ENCODE results near the gene CPLX3.
A peak's percentile ranks its signal among the peaks of the same experiment; 100 is the strongest.

CPLX3 gene

GRCh38 chr15:74825866-74826265, 561 bp upstream of the CPLX3 start:
- no peak for DNase-seq (ENCODE audit: extremely low read depth in 1 of 2, low read depth in 1 of 2)

GRCh38 chr15:74826921-74827320, 494 bp downstream of the CPLX3 start:
- no peak for DNase-seq (ENCODE audit: extremely low read depth in 1 of 2, low read depth in 1 of 2)

GRCh38 chr15:74827614-74828013, 1.2 kb downstream of the CPLX3 start:
- no peak for DNase-seq (ENCODE audit: extremely low read depth in 1 of 2, low read depth in 1 of 2)

GRCh38 chr15:74828835-74829234, 2.4 kb downstream of the CPLX3 start:
- DNase-seq (ENCODE audit: extremely low read depth in 1 of 2, low read depth in 1 of 2), result no peak

GRCh38 chr15:74829486-74829885, 3.1 kb downstream of the CPLX3 start:
- DNase-seq (ENCODE audit: extremely low read depth in 1 of 2, low read depth in 1 of 2), result no peak

- DNase-seq (ENCODE audit: extremely low read depth in 1 of 2, low read depth in 1 of 2), result no peak
Measured at GRCh38 chr15:74829991-74830390, 3.6 kb downstream of the CPLX3 start.

GRCh38 chr15:74830868-74831267, 4.4 kb downstream of the CPLX3 start:
- no peak for DNase-seq (ENCODE audit: extremely low read depth in 1 of 2, low read depth in 1 of 2)

- no peak for DNase-seq (ENCODE audit: extremely low read depth in 1 of 2, low read depth in 1 of 2)
Measured at GRCh38 chr15:74831813-74832495, 5.5 kb downstream of the CPLX3 start.

- DNase-seq (ENCODE audit: extremely low read depth in 1 of 2, low read depth in 1 of 2), result no peak
Measured at GRCh38 chr15:74832826-74833225, 6.4 kb downstream of the CPLX3 start.

GRCh38 chr15:74833376-74834107, 7.1 kb downstream of the CPLX3 start:
- DNase-seq (ENCODE audit: extremely low read depth in 1 of 2, low read depth in 1 of 2), result no peak

GRCh38 chr15:74835312-74835823, 8.9 kb downstream of the CPLX3 start:
- DNase-seq (ENCODE audit: extremely low read depth in 1 of 2, low read depth in 1 of 2), result peak in 1 of 2 donors; percentile 18

- DNase-seq (ENCODE audit: extremely low read depth in 1 of 2, low read depth in 1 of 2), result no peak
Measured at GRCh38 chr15:74836846-74837245, 10.4 kb downstream of the CPLX3 start.

- DNase-seq (ENCODE audit: extremely low read depth in 1 of 2, low read depth in 1 of 2), result no peak
Measured at GRCh38 chr15:74837482-74838136, 11.2 kb downstream of the CPLX3 start.

GRCh38 chr15:74838137-74838516, 11.7 kb downstream of the CPLX3 start:
- DNase-seq (ENCODE audit: extremely low read depth in 1 of 2, low read depth in 1 of 2), result no peak

- DNase-seq (ENCODE audit: extremely low read depth in 1 of 2, low read depth in 1 of 2), result no peak
Measured at GRCh38 chr15:74838746-74839525, 12.5 kb downstream of the CPLX3 start.

GRCh38 chr15:74839526-74840395, 13.3 kb downstream of the CPLX3 start:
- DNase-seq (ENCODE audit: extremely low read depth in 1 of 2, low read depth in 1 of 2), result no peak

- no peak for DNase-seq (ENCODE audit: extremely low read depth in 1 of 2, low read depth in 1 of 2)
Measured at GRCh38 chr15:74840851-74841775, 14.7 kb downstream of the CPLX3 start.

GRCh38 chr15:74841891-74842373, 15.5 kb downstream of the CPLX3 start:
- no peak for DNase-seq (ENCODE audit: extremely low read depth in 1 of 2, low read depth in 1 of 2)
